Activated CD8-positive, alpha-beta T cell treated with anti-CD3 and anti-CD28 coated beads, Interleukin-2, amount 10 ng/mL, durations not matched to agents 7 days and 5 days (primary cell): ENCODE data around the gene HSPB8. TPM values are rescaled to one million over a fixed set of nuclear protein-coding genes. Genes with fewer than 3 reads are reported as not detected.

Experiments
- ATAC-seq: fragments of 150-1000 bp; cut with Tn5 transposase; one replicate; pipeline ENCODE4 v1.10.0; 2021; ENCODE audit warnings: moderate library complexity
- CTCF ChIA-PET: fragments of 350-600 bp; sonication (Branson Sonifier 250); formaldehyde crosslinking; loops from one replicate; lab custom pipeline; 2021; ENCODE audit warnings: antibody characterized with exemption; lab: Charles Lee
- POLR2A ChIA-PET: fragments of 350-600 bp; sonication (Branson Sonifier 250); formaldehyde crosslinking; loops from one replicate; lab custom pipeline; 2021; ENCODE audit warnings: antibody characterized with exemption; lab: Charles Lee
- DNase-seq: peaks from one replicate; pipeline ENCODE4 v3.0.0-alpha.2; 2020
- H3K27ac Mint-ChIP-seq: one replicate; pipeline ENCODE4 v1.8.0; 2021; ENCODE audit warnings: mild to moderate bottlenecking, mixed read lengths
- H3K27me3 Mint-ChIP-seq: one replicate; pipeline ENCODE4 v1.8.0; 2021; ENCODE audit warnings: low read depth, mixed read lengths
- H3K36me3 Mint-ChIP-seq: one replicate; pipeline ENCODE4 v1.8.0; 2021; ENCODE audit warnings: low read depth, mixed read lengths
- H3K4me1 Mint-ChIP-seq: one replicate; pipeline ENCODE4 v1.8.0; 2021; ENCODE audit warnings: low read depth, mixed read lengths
- H3K4me3 Mint-ChIP-seq: one replicate; pipeline ENCODE4 v1.8.0; 2021; ENCODE audit warnings: mild to moderate bottlenecking, mixed read lengths
- H3K9me3 Mint-ChIP-seq: one replicate; pipeline ENCODE4 v1.8.0; 2022; ENCODE audit warnings: mixed read lengths; ENCODE audit not compliant: insufficient read depth
- total RNA-seq, 2 experiments: library from RNA; stranded (reverse); gene quantifications; one replicate each; pipeline ENCODE4 v1.2.3, GENCODE V29; 2021

The HSPB8 gene
- total RNA-seq: not detected

GRCh38 chr12:119178544-119179334 lies at the start of gene HSPB8:
TSS of gene HSPB8 (plus strand) at chr12:119178931. CDS start at chr12:119179313, 382 bp downstream.
- CTCF ChIA-PET: no interaction called here
- H3K27ac Mint-ChIP-seq: no peak within 1 kb of the TSS
- no peaks in the 10 kb centered on the region for H3K4me1 Mint-ChIP-seq
- no peaks in the 10 kb centered on the region for H3K36me3 Mint-ChIP-seq
- H3K4me3 Mint-ChIP-seq: no peak within 1 kb of the TSS
- ATAC-seq (no peak), DNase-seq (no peak)
- POLR2A ChIA-PET: no interaction called here
- no peaks in the 10 kb centered on the region for H3K9me3 Mint-ChIP-seq
- H3K27me3 Mint-ChIP-seq: peaks cover 3% of the 10 kb centered on the region

- Mint-ChIP-seq H3K36me3 (no peaks in the 10 kb centered on the region), H3K4me1 (no peaks in the 10 kb centered on the region), H3K27ac (no peak overlapping the region), H3K9me3 (no peaks in the 10 kb centered on the region), H3K27me3 (no peaks in the 10 kb centered on the region), H3K4me3 (no peak overlapping the region)
- ChIA-PET CTCF (no interaction called here), POLR2A (no interaction called here)
- no peak for DNase-seq
- no peak for ATAC-seq
These were observed 48.8 kb upstream of the HSPB8 start for GRCh38 chr12:119129827-119130434.

- Mint-ChIP-seq H3K27ac (no peak overlapping the region), H3K9me3 (no peaks in the 10 kb centered on the region), H3K4me1 (no peaks in the 10 kb centered on the region), H3K4me3 (no peak overlapping the region), H3K27me3 (no peaks in the 10 kb centered on the region), H3K36me3 (no peaks in the 10 kb centered on the region)
- ChIA-PET CTCF (no interaction called here), POLR2A (no interaction called here)
- no peak for ATAC-seq
- no peak for DNase-seq
These were observed 48.2 kb upstream of the HSPB8 start for GRCh38 chr12:119130523-119130922.

- no peaks in the 10 kb centered on the region for H3K36me3 Mint-ChIP-seq
- no peaks in the 10 kb centered on the region for H3K4me1 Mint-ChIP-seq
- no peaks in the 10 kb centered on the region for H3K27me3 Mint-ChIP-seq
- ChIA-PET CTCF (no interaction called here), POLR2A (no interaction called here)
- H3K9me3 Mint-ChIP-seq: no peaks in the 10 kb centered on the region
- H3K27ac Mint-ChIP-seq: no peak overlapping the region
- ATAC-seq (no peak), DNase-seq (no peak)
- no peak overlapping the region for H3K4me3 Mint-ChIP-seq
These were observed 44.3 kb upstream of the HSPB8 start for GRCh38 chr12:119134284-119135072.

- no peak overlapping the region for H3K4me3 Mint-ChIP-seq
- no peaks in the 10 kb centered on the region for H3K4me1 Mint-ChIP-seq
- H3K36me3 Mint-ChIP-seq: no peaks in the 10 kb centered on the region
- POLR2A ChIA-PET: no interaction called here
- no peak for ATAC-seq
- no peak overlapping the region for H3K27ac Mint-ChIP-seq
- no peaks in the 10 kb centered on the region for H3K9me3 Mint-ChIP-seq
- DNase-seq: no peak
- CTCF ChIA-PET: no interaction called here
- no peaks in the 10 kb centered on the region for H3K27me3 Mint-ChIP-seq
These were observed 41.8 kb upstream of the HSPB8 start for GRCh38 chr12:119136811-119137410.

- H3K27ac Mint-ChIP-seq: no peak overlapping the region
These were observed 39.3 kb upstream of the HSPB8 start for GRCh38 chr12:119139448-119139847.

GRCh38 chr12:119145367-119145766 lies 33.4 kb upstream of the HSPB8 start:
- no peaks in the 10 kb centered on the region for H3K9me3 Mint-ChIP-seq
- H3K27me3 Mint-ChIP-seq: no peaks in the 10 kb centered on the region
- H3K36me3 Mint-ChIP-seq: no peaks in the 10 kb centered on the region
- ATAC-seq (no peak), DNase-seq (no peak)
- H3K27ac Mint-ChIP-seq: no peak overlapping the region
- ChIA-PET CTCF (no interaction called here), POLR2A (no interaction called here)
- no peaks in the 10 kb centered on the region for H3K4me1 Mint-ChIP-seq
- no peak overlapping the region for H3K4me3 Mint-ChIP-seq

More at GRCh38 chr12:119139448-119139847, 39.3 kb upstream of the HSPB8 start:
- DNase-seq (no peak), ATAC-seq (no peak)
- ChIA-PET POLR2A (no interaction called here), CTCF (no interaction called here)
- no peak overlapping the region for H3K4me3 Mint-ChIP-seq
- H3K27me3 Mint-ChIP-seq: no peaks in the 10 kb centered on the region
- no peaks in the 10 kb centered on the region for H3K9me3 Mint-ChIP-seq
- H3K4me1 Mint-ChIP-seq: no peaks in the 10 kb centered on the region
- no peaks in the 10 kb centered on the region for H3K36me3 Mint-ChIP-seq

GRCh38 chr12:119147847-119148448 lies 30.8 kb upstream of the HSPB8 start:
- H3K4me3 Mint-ChIP-seq: no peak overlapping the region
- H3K36me3 Mint-ChIP-seq: no peaks in the 10 kb centered on the region
- H3K27me3 Mint-ChIP-seq: no peaks in the 10 kb centered on the region
- CTCF ChIA-PET: no interaction called here
- DNase-seq (no peak), ATAC-seq (no peak)
- POLR2A ChIA-PET: no interaction called here
- no peak overlapping the region for H3K27ac Mint-ChIP-seq
- no peaks in the 10 kb centered on the region for H3K9me3 Mint-ChIP-seq
- no peaks in the 10 kb centered on the region for H3K4me1 Mint-ChIP-seq

GRCh38 chr12:119149270-119149669 lies 29.5 kb upstream of the HSPB8 start:
- H3K4me3 Mint-ChIP-seq: no peak overlapping the region

GRCh38 chr12:119151445-119152026 lies 27.2 kb upstream of the HSPB8 start:
- DNase-seq (no peak), ATAC-seq (no peak)
- H3K27me3 Mint-ChIP-seq: peaks cover 4% of the 10 kb centered on the region
- ChIA-PET CTCF (no interaction called here), POLR2A (no interaction called here)
- H3K9me3 Mint-ChIP-seq: peaks cover 4% of the 10 kb centered on the region
- H3K4me3 Mint-ChIP-seq: no peak overlapping the region
- no peaks in the 10 kb centered on the region for H3K36me3 Mint-ChIP-seq
- no peak overlapping the region for H3K27ac Mint-ChIP-seq
- H3K4me1 Mint-ChIP-seq: no peaks in the 10 kb centered on the region

More at GRCh38 chr12:119149270-119149669, 29.5 kb upstream of the HSPB8 start:
- H3K27me3 Mint-ChIP-seq: peaks cover 4% of the 10 kb centered on the region
- DNase-seq: no peak
- no peak for ATAC-seq
- no peak overlapping the region for H3K27ac Mint-ChIP-seq
- CTCF ChIA-PET: no interaction called here
- H3K9me3 Mint-ChIP-seq: no peaks in the 10 kb centered on the region
- no peaks in the 10 kb centered on the region for H3K36me3 Mint-ChIP-seq
- no peaks in the 10 kb centered on the region for H3K4me1 Mint-ChIP-seq
- POLR2A ChIA-PET: no interaction called here
